HEK293T (cell line): Measurements from ENCODE around the gene RNF34.

Experiments
- BHLHE40 ChIP-seq: fragments of 450-650 bp; IDR thresholded peaks from 2 replicates; pipeline ENCODE4 v1.6.1; 2016; ENCODE audit warnings: mild to moderate bottlenecking, moderate library complexity, borderline replicate concordance
- SUZ12 ChIP-seq: fragments of 450-650 bp; IDR thresholded peaks from 2 replicates; pipeline ENCODE4 v1.6.1; 2016; ENCODE audit warnings: mild to moderate bottlenecking
- TARDBP ChIP-seq: fragments of 450-650 bp; IDR thresholded peaks from 2 replicates; pipeline ENCODE4 v1.6.1; 2016

DNA sequence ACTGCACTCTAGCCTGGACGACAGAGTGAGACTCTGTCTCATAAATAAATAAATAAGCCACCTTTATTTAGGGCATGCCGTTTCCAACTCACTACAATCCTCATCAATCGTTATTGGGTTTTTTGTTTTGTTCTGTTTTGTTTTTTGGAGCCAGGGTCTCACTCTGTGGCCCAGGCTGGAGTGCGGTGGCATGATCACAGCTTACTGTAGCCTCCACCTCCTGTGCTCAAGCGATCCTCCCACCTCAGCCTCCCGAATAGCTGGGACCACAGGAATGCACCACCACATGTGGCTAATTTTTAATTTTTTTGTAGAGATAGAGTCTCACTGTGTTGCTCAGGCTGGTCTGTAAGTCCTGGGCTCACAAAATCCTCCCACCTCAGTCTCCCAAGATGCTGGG is 44.1 kb upstream of the RNF34 start:
- no peak for TF ChIP-seq SUZ12
- TF ChIP-seq TARDBP, result no peak
- no peak for TF ChIP-seq BHLHE40
